HEK293 (cell line): ENCODE results near the gene CDH26.

ENCODE experiments used
- KLF9 ChIP-seq: fragments of 450-650 bp; formaldehyde crosslinking; IDR thresholded peaks from 2 replicates; pipeline ENCODE4 v1.5.1; 2016; ENCODE audit warnings: missing biosample characterization, missing genetic modification characterization, low read depth
- SCRT2 ChIP-seq: fragments of 450-650 bp; formaldehyde crosslinking; IDR thresholded peaks from 2 replicates; pipeline ENCODE4 v1.5.1; 2016; ENCODE audit warnings: missing biosample characterization, missing genetic modification characterization
- ZNF19 ChIP-seq: fragments of 450-650 bp; formaldehyde crosslinking; IDR thresholded peaks from 2 replicates; pipeline ENCODE4; 2016; ENCODE audit warnings: missing biosample characterization, missing genetic modification characterization, low read depth
- TF ChIP-seq, protein P1 (sequence below): fragments of 450-650 bp; formaldehyde crosslinking; IDR thresholded peaks from 2 replicates; pipeline ENCODE4 v1.5.1; 2016; ENCODE audit warnings: missing biosample characterization, missing genetic modification characterization

DNA sequence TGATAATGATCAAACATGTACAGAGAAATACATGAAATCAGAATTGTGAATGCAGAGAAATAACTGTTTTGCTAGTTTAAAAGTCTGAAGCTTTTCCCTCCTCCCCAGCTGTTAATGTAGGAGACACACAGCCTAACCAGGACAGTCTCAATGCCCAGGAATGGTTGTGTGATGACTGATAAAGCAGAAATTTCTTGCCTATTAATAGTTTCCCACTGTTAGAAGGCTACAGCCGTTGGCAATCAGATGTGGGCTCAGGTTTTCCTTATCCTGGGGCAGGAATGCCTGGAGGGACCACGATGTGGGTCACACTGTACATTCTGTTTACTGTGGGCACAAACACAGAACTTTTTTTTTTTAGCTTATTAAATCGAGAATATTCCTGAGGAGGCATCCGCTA is 20.0 kb upstream of the CDH26 start:
- TF ChIP-seq, protein P1, sequence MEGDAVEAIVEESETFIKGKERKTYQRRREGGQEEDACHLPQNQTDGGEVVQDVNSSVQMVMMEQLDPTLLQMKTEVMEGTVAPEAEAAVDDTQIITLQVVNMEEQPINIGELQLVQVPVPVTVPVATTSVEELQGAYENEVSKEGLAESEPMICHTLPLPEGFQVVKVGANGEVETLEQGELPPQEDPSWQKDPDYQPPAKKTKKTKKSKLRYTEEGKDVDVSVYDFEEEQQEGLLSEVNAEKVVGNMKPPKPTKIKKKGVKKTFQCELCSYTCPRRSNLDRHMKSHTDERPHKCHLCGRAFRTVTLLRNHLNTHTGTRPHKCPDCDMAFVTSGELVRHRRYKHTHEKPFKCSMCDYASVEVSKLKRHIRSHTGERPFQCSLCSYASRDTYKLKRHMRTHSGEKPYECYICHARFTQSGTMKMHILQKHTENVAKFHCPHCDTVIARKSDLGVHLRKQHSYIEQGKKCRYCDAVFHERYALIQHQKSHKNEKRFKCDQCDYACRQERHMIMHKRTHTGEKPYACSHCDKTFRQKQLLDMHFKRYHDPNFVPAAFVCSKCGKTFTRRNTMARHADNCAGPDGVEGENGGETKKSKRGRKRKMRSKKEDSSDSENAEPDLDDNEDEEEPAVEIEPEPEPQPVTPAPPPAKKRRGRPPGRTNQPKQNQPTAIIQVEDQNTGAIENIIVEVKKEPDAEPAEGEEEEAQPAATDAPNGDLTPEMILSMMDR, result no peak
- TF ChIP-seq KLF9 (tag by site-specific recombination), result no peak
- no peak for TF ChIP-seq SCRT2 (tag by site-specific recombination)
- no peak for TF ChIP-seq ZNF19
